Adrenal gland (tissue), 12 donors: ENCODE data around the gene PKDCC. TPM values are rescaled to one million over a fixed set of nuclear protein-coding genes. Genes with fewer than 3 reads are reported as not detected.

Experiments
- DNase-seq, 7 donors: peaks; one replicate each; pipeline ENCODE4 v3.0.0-alpha.2; 2019 to 2020
- H3K27ac ChIP-seq, 5 donors: fragments of 200-600 bp; sonication (generic) in 4 of 5; 1 replicate in 3 of 5; 2 replicates in 2 of 5; pipeline versions ENCODE4 v1.5.1 to v1.8.0; 2016 to 2020; ENCODE audit warnings: mild to moderate bottlenecking in 1 of 5
- H3K27me3 ChIP-seq: fragments of 200-600 bp; 2 replicates; pipeline ENCODE4 v1.8.0; 2021
- H3K36me3 ChIP-seq, 2 donors: fragments of 200-600 bp; replicated peaks in 1 of 2; 1 replicate in 1 of 2; 2 replicates in 1 of 2; pipeline versions ENCODE4 v1.5.1 to v1.8.0; 2018 to 2022
- H3K4me1 ChIP-seq, 2 donors: fragments of 200-600 bp; replicated peaks in 1 of 2; 1 replicate in 1 of 2; 2 replicates in 1 of 2; pipeline versions ENCODE4 v1.5.1 to v1.8.0; 2018 to 2021
- H3K4me3 ChIP-seq, 4 donors: fragments of 200-600 bp; sonication (generic) in 3 of 4; one replicate each; pipeline ENCODE4 v1.5.1; 2016 to 2018
- H3K9me3 ChIP-seq, 3 donors: fragments of 200-600 bp; sonication (generic) in 1 of 3; replicated peaks in 1 of 3; 1 replicate in 2 of 3; 2 replicates in 1 of 3; pipeline versions ENCODE4 v1.5.1 to v1.8.0; 2016 to 2021
- CTCF ChIP-seq, 6 experiments: fragments of 450-650 bp in 4 of 6; fragments of 200-600 bp in 2 of 6; sonication (generic) in 1 of 6; IDR thresholded peaks; 1 replicate in 5 of 6; 2 replicates in 1 of 6; pipeline versions ENCODE4 v1.5.1 to v1.8.0; 2016 to 2021; ENCODE audit warnings: antibody characterized with exemption in 6 of 6, mild to moderate bottlenecking in 2 of 6, moderate library complexity in 1 of 6
- POLR2A ChIP-seq, 2 donors: fragments of 450-650 bp; IDR thresholded peaks; one replicate each; pipeline ENCODE4 v1.6.1; 2017; ENCODE audit warnings: antibody characterized with exemption in 2 of 2, mild to moderate bottlenecking in 2 of 2, moderate library complexity in 1 of 2
- WGBS, 4 donors: extraction: QIAGEN DNeasy Blood & Tissue Kit in 2 of 4; methylation state at CpG; one replicate each; pipeline versions ENCODE4 v1.1.5 to v1.1.7; 2013 to 2017; 5-methylcytosine and 5-hydroxymethylcytosine counted together
- intact Hi-C, 2 donors: fragments of 100-400 bp; cut with DNase I; formaldehyde crosslinking; loops; one replicate each; pipeline versions ENCODE4 v1.14.1 to v1.15.0; 2022 to 2023
- polyA plus RNA-seq, 3 donors: library from polyadenylated mRNA; stranded (reverse); fragments of 200-250 nt in 2 of 3; fragments of 350-450 nt in 1 of 3; fragmentation: Illumina TruSeq in 1 of 3; extraction: RNeasy Lipid Tissue Mini Kit (QIAGEN cat#74804) in 1 of 3; gene quantifications; one replicate each; pipeline ENCODE4 v1.2.3, GENCODE V29; 2013 to 2014
- total RNA-seq, 9 donors: library from RNA; depleted of rRNA in 4 of 9; stranded (reverse); fragments of >200 nt in 4 of 9; fragments of 120-200 nt in 1 of 9; fragmentation: NEBNext Ultra II Directional in 1 of 9; extraction: Animal tissue kit (Norgen Biotek cat#: 25700) in 1 of 9; gene quantifications; one replicate each; pipeline versions ENCODE4 v1.1.0 to v1.2.4, GENCODE V29; 2013 to 2023
- donor health status: healthy with polysubstance abuse.
- donor health status: Bipolar disorder and iron deficiency.
- donor health status: DM: yes; HTN: yes; CAD: no.
- donor health status: DM: no; HTN: no; CAD: no.
- donor health status: DM: no; HTN: no; CAD: no.
- donor health status: DM: yes; HTN: yes; CAD: no.

Gene PKDCC
- total and polyA plus RNA-seq, 12 donors = 29.7 to 170 (median 51.5) TPM

GRCh38 chr2:42057159-42057901 is 9.5 kb downstream of the PKDCC start:
- no peak overlapping the region for H3K4me3 ChIP-seq
- 79 to 86% (median 83%) methylated on average over 7 to 8 of the region's 8 CpGs for WGBS, 4 donors
- DNase-seq = no peak
- H3K27me3 ChIP-seq = no peaks in the 10 kb centered on the region
- H3K27ac ChIP-seq = peak overlapping the region in 2 of 5 donors; percentile 44 to 54
- H3K4me1 ChIP-seq = peaks cover 34 to 63% of the 10 kb centered on the region in 2 donors
- peaks cover 0 to 41% of the 10 kb centered on the region in 2 donors for H3K36me3 ChIP-seq
- H3K9me3 ChIP-seq = no peaks in the 10 kb centered on the region
- intact Hi-C loops = no loop called here
- TF ChIP-seq CTCF (IDR thresholded peaks at IDR 0.05) = no peak
- TF ChIP-seq POLR2A (IDR thresholded peaks at IDR 0.05) = no peak

- Histone ChIP-seq H3K36me3 (peaks cover 0 to 41% of the 10 kb centered on the region in 2 donors), H3K4me3 (no peak overlapping the region), H3K27ac (peak overlapping the region in 2 of 5 donors; percentile 44 to 54), H3K27me3 (no peaks in the 10 kb centered on the region), H3K9me3 (no peaks in the 10 kb centered on the region), H3K4me1 (peaks cover 32 to 60% of the 10 kb centered on the region in 2 donors)
- DNase-seq = no peak
- WGBS, 4 donors = 89 to 94% (median 92%) methylated on average over 5 to 10 of the region's 10 CpGs
- no peak for TF ChIP-seq CTCF (IDR thresholded peaks at IDR 0.05)
- TF ChIP-seq POLR2A (IDR thresholded peaks at IDR 0.05) = no peak
- intact Hi-C loops = no loop called here
These were observed 10.2 kb downstream of the PKDCC start for GRCh38 chr2:42057902-42058450.

GRCh38 chr2:42059261-42059898 is 11.6 kb downstream of the PKDCC start:
- Histone ChIP-seq H3K4me3 (no peak overlapping the region), H3K4me1 (peaks cover 18 to 52% of the 10 kb centered on the region in 2 donors), H3K27me3 (no peaks in the 10 kb centered on the region), H3K9me3 (no peaks in the 10 kb centered on the region), H3K36me3 (peaks cover 0 to 41% of the 10 kb centered on the region in 2 donors), H3K27ac (peak overlapping the region in 2 of 5 donors; percentile 76 to 82)
- intact Hi-C loops = no loop called here
- DNase-seq = no peak
- 86 to 92% (median 87%) methylated on average over 13 of the region's 13 CpGs for WGBS, 4 donors
- TF ChIP-seq POLR2A (IDR thresholded peaks at IDR 0.05) (no peak), CTCF (IDR thresholded peaks at IDR 0.05) (no peak)

DNA sequence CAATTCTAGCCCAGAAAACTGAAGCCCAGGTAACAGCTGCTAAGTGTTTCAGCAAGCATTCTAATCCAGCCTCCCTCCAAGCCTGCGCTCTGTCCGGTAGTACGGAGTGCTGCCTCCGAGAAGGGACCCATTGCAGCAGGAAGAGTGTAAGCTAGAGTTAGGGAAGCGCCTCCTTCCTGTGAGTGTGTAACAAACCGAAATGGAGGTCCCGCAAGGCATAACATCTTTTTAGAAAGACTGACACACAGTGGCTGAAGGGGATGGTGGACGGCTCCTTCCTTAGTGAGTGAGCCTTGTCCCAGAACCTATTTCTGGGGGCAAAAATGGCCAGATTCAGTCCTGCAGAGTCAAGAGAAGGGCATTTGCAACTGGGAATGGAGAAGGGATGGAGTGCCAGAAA is 12.2 kb downstream of the PKDCC start:
- Histone ChIP-seq H3K4me3 (no peak overlapping the region), H3K9me3 (no peaks in the 10 kb centered on the region), H3K27ac (peak overlapping the region in 4 of 5 donors; percentile 7 to 82 (median 62)), H3K27me3 (no peaks in the 10 kb centered on the region), H3K36me3 (peaks cover 0 to 41% of the 10 kb centered on the region in 2 donors), H3K4me1 (peaks cover 12 to 46% of the 10 kb centered on the region in 2 donors)
- WGBS, 4 donors = 60 to 81% (median 73%) methylated on average over 8 of the region's 8 CpGs
- no peak for DNase-seq
- TF ChIP-seq CTCF (IDR thresholded peaks at IDR 0.05) (no peak), POLR2A (IDR thresholded peaks at IDR 0.05) (no peak)
- intact Hi-C loops = no loop called here
